PFSK-1 (cell line): ENCODE results near the gene CATSPER4.

Experiments used
- POLR2AphosphoS5 ChIP-seq: IDR thresholded peaks from 2 replicates; pipeline ENCODE4 v1.6.1; 2012; ENCODE audit warnings: low read depth, mild to moderate bottlenecking, control low read depth, low read length, moderate library complexity
- REST ChIP-seq, 2 experiments: IDR thresholded peaks; 2 replicates each; pipeline versions ENCODE4 v1.6.1 to v1.8.0; 2011 to 2012; ENCODE audit warnings: low read depth in 2 of 2, low read length in 2 of 2, control low read depth in 1 of 2, inconsistent platforms in 1 of 2, mild to moderate bottlenecking in 1 of 2, moderate library complexity in 1 of 2; ENCODE audit not compliant: insufficient read depth in 1 of 2
- SIN3A ChIP-seq: IDR thresholded peaks from 2 replicates; pipeline ENCODE4 v1.6.1; 2012; ENCODE audit warnings: mild to moderate bottlenecking, low read length, moderate library complexity, borderline replicate concordance; ENCODE audit not compliant: insufficient read depth
- TAF1 ChIP-seq: IDR thresholded peaks from 2 replicates; pipeline ENCODE4 v1.6.1; 2012; ENCODE audit warnings: low read length, control low read depth, borderline replicate concordance; ENCODE audit not compliant: insufficient read depth

GRCh38 chr1:26145041-26145959, 45.1 kb upstream of the CATSPER4 start:
- TF ChIP-seq TAF1 = no peak
- TF ChIP-seq POLR2AphosphoS5 = no peak
- TF ChIP-seq SIN3A = no peak
- TF ChIP-seq REST (IDR thresholded peaks at IDR 0.05; ENCODE audit: insufficient read depth in 1 of 2, low read depth in 2 of 2, low read length in 2 of 2) = no peak
